DLD1 (cell line): ENCODE data around the gene NKAIN4.

ENCODE experiments used
- in situ Hi-C: cut with HindIII; loops from 2 replicates; pipeline ENCODE4 v1.10.0; 2017; ENCODE audit warnings: low sequenced_read_pairs

Gene NKAIN4

GRCh38 chr20:63205896-63206295, 48.4 kb downstream of the NKAIN4 start:
- in situ Hi-C loops = no loop called here

- in situ Hi-C loops = no loop called here
Measured at GRCh38 chr20:63204362-63204761, 49.9 kb downstream of the NKAIN4 start.

DNA sequence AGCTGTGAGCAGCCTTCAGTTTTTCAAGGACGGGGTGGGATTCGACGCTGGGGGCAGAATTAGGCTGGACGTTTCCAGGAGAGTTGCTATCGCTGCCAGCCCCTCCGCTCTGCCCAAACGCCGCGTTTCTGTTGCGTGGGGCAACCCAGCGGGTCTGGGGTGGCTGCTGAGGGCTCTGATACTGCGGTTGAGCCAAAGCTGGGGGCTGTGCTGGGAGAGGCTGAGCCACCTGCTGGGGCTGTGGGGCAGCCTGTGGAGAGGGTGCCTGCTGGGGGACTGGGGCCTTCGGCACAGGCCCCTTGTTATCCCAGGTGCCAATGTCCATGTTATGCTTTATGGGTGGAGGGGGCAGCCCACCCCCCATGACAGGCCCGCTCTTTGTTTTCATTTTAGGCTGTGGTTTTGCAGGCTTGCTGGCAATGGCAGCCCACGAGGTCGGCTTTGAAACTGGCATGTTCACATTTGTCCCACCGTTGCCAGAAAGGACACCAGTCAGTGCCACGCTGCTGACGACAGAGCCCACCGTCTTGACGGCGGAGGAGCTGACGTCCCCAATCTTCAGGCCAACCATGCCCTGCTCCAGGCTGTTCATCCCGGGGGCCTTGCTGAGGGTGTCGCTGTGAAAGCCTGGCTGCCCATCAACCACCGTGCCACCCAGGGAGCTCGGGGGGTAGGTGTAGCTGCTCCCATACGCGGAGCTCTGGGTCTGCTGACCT, 51.3 kb downstream of the NKAIN4 start:
- in situ Hi-C loops = no loop called here

GRCh38 chr20:63202021-63202420, 52.2 kb downstream of the NKAIN4 start:
- in situ Hi-C loops = no loop called here

DNA sequence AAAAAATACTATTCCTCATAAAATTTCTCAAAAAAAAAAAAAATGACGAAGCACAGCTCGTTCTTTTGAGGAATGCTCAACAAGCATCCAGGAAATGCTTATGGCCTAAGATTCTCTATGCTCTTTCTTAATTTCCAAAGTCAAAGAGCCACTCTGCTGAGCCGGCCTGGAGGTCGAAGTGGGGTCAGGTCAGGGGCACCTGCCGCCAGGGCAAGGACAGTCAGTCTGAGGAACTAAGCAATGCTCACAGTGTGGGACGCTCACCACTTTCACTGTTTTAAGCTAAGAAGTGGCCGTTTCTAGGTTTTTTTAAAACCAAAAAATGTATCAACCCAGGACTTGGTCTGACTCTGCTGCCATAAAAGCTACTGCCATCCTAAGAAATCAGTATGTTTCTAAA, 55.7 kb downstream of the NKAIN4 start:
- in situ Hi-C loops = no loop called here

- in situ Hi-C loops = no loop called here
Measured at GRCh38 chr20:63196768-63197470, 57.3 kb downstream of the NKAIN4 start.

- in situ Hi-C loops = no loop called here
Measured at GRCh38 chr20:63194797-63195173, 59.5 kb downstream of the NKAIN4 start.

DNA sequence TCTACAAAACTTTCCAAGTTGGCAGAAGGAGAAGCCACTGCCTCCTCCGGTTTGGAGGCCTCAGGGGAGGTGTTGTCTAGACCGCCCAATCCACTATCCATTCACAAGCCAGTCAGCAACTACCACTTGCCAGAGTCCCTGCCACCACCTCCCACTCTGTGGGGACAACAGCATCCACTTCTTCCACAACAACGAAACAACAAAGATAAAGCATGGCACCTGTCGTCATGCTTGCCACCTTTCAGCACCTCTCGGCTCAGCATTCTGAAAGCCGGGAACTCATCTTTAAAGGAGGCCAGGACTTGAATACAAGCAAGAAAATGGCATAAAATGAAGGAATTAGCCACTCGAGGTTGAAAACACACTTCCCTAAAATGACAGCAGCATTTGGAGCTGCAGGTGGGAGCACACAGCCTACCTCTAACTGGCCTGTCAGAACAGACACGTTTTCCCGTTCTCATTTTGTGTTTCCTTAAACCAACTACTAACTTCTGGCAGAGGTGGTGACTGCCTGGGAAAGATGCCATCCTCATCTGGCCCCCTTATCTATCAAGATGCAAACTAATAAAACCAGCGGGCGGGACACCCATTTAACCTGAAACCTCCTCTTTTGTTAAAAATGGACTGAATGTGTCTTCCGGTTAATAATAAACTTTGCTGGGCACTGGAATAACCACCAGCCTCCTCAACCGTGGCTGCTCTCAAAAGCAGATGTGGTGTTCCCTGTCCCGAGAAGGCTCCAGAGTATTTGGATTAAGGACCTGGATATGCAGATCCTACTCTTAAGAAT, 60.1 kb downstream of the NKAIN4 start:
- in situ Hi-C loops = no loop called here

- in situ Hi-C loops = no loop called here
Measured at GRCh38 chr20:63192721-63193120, 61.5 kb downstream of the NKAIN4 start.

DNA sequence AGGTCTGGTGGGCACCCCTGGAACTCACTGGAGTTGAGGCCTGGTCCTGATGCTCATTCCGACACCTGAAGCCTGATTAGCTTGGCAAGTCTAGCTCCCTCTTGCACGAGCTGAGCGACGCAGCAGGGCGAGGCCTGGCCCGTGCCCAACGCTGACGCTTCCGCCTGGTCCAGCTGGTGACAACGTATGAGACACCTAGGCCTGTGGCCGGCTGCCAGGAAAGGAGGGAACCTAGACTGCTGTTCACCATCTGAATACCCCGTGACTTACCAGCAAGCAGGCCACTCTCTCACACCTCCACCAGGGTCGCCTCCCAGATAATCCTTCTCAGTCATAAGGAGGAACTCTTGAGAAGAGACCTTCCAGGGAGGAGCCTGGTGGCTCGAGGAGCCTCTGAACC, 62.9 kb downstream of the NKAIN4 start:
- in situ Hi-C loops = no loop called here

- in situ Hi-C loops = no loop called here
Measured at GRCh38 chr20:63190828-63191227, 63.4 kb downstream of the NKAIN4 start.
